ENCODE data around the gene TMEM17. TPM values are rescaled to one million over a fixed set of nuclear protein-coding genes. Genes with fewer than 3 reads are reported as not detected.

The TMEM17 gene
- total and polyA plus RNA-seq, 2 donors (not counting 3 experiments of a cell fraction or from before 2014, with no cell fraction given), result 0.91 to 2.0 TPM

DNA sequence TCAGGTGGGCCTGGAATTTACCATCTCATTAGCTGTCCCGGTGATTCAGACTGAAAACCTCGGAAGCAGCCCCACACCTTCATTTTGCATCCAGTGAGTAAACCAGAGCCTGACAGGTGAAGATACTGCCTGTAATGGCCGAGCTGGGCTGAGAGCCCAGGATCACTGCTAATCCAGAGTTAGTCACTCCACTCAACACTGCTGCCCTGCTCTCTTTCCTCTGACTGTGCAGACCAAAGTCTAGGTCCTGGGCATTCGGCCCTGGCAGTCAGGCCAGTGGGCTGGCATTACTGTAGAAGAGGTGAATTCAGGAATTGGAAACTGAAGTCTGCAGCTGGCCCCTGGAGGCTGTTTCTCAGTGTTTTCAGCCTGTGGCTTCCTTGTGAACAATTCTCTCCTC, 44.3 kb downstream of the TMEM17 start:
- Histone ChIP-seq H3K9me3 (replicated peaks; ENCODE audit: control insufficient read depth, insufficient read depth, low read length) (no peaks in the 10 kb centered on the region), H3K36me3 (ENCODE audit: control insufficient read depth in 2 of 2, extremely low read depth in 1 of 2, insufficient read depth in 2 of 2, low read length in 2 of 2) (no peaks in the 10 kb centered on the region), H4K20me1 (replicated peaks; ENCODE audit: control insufficient read depth, extremely low read depth, insufficient read depth, low read length) (no peaks in the 10 kb centered on the region), H3K9ac (replicated peaks; ENCODE audit: extremely low read depth, insufficient read depth, low read length) (no peak overlapping the region), H3K9me1 (replicated peaks; ENCODE audit: control insufficient read depth, extremely low read depth, insufficient read depth, low read length) (no peaks in the 10 kb centered on the region), H3K27ac (ENCODE audit: insufficient read depth, low read depth, low read length) (no peak overlapping the region), H3K4me2 (ENCODE audit: insufficient read depth, low read length) (no peak overlapping the region), H3K79me2 (ENCODE audit: control insufficient read depth, insufficient read depth, low read length) (no peaks in the 10 kb centered on the region), H2AFZ (ENCODE audit: low read depth, low read length) (no peak overlapping the region), H3K4me1 (ENCODE audit: control insufficient read depth, extremely low read depth, insufficient read depth, low read length) (peaks cover 5% of the 10 kb centered on the region), H3K27me3 (ENCODE audit: control insufficient read depth in 2 of 2, insufficient read depth in 2 of 2, low read length in 2 of 2) (no peaks in the 10 kb centered on the region), H3K4me3 (replicated peaks in 1 of 3; ENCODE audit: insufficient read depth in 1 of 3, low read depth in 1 of 3, low read length in 3 of 3) (no peak overlapping the region)
- DNase-seq (ENCODE audit: low read depth, low spot score) (no peak), FAIRE-seq (no peak)
- no peak for TF ChIP-seq MAX (IDR thresholded peaks at IDR 0.05; ENCODE audit: insufficient read depth, insufficient read length)
- no peak for TF ChIP-seq CTCF (IDR thresholded peaks at IDR 0.05; ENCODE audit: extremely low read depth in 1 of 2, insufficient read depth in 1 of 2, low read depth in 1 of 2, low read length in 2 of 2)
- TF ChIP-seq MYC (IDR thresholded peaks at IDR 0.05; ENCODE audit: low read depth, low read length), result no peak
- TF ChIP-seq JUN (IDR thresholded peaks at IDR 0.05; ENCODE audit: borderline replicate concordance, insufficient read depth, insufficient read length, low read depth), result no peak
- no peak for TF ChIP-seq POLR2A (IDR thresholded peaks at IDR 0.05; ENCODE audit: low read depth, low read length)
- no peak for TF ChIP-seq EZH2 (IDR thresholded peaks at IDR 0.05; ENCODE audit: borderline replicate concordance, low read depth, low read length, severe bottlenecking)
- no peak for TF ChIP-seq FOS (IDR thresholded peaks at IDR 0.05; ENCODE audit: borderline replicate concordance, insufficient read depth, low read length)
- no peak for TF ChIP-seq POLR2AphosphoS5 (IDR thresholded peaks at IDR 0.05; ENCODE audit: insufficient read depth, low read depth, low read length)
- TF ChIP-seq GATA2 (IDR thresholded peaks at IDR 0.05; ENCODE audit: insufficient read depth, insufficient read length, low read depth, low read length), result no peak
- dilution Hi-C loops (cut with MboI; ENCODE audit: extremely low pct_ligation_motif_present, low sequenced_read_pairs), result no loop called here
- CTCF ChIA-PET, result interaction anchor here (1.1 to 9.0 kb wide), 2 partner anchors 13 to 311 kb away, joined by 3 to 306 read pairs; no protein-coding TSS in a partner anchor
- BruUV-seq (replicated peaks), result no TSS peak
- intact Hi-C loops (cut with micrococcal nuclease), result no loop called here
- POLR2A ChIA-PET, result no interaction called here
